Pancreas (tissue), 10 donors: Measurements from ENCODE around the gene ZNF415. TPM values are rescaled to one million over a fixed set of nuclear protein-coding genes. Genes with fewer than 3 reads are reported as not detected.
"Not testable (repeated sequence)": the region's sequence is repeated elsewhere in the genome, so short reads cannot be mapped to it uniquely, and the experiment has no call there.

ENCODE experiments used
- ATAC-seq, 4 donors: fragments of 200-7000 bp; cut with Tn5 transposase; one replicate each; pipeline versions ENCODE4 v1.8.0 to v1.9.1; 2020; ENCODE audit warnings: mild to moderate bottlenecking in 4 of 4, moderate library complexity in 4 of 4
- DNase-seq, 6 donors: peaks; one replicate each; pipeline ENCODE4 v3.0.0-alpha.2; 2020
- FAIRE-seq: peaks from 2 replicates; lab custom pipeline; 2012; peaks lifted over from hg19 to GRCh38; lab: Jason Lieb, UNC
- H3K27ac ChIP-seq, 4 donors: fragments of 200-600 bp; sonication (generic); 1 replicate in 3 of 4; 2 replicates in 1 of 4; pipeline versions ENCODE4 v1.5.0 to v1.8.0; 2020
- H3K27me3 ChIP-seq, 4 donors: fragments of 200-600 bp; one replicate each; pipeline ENCODE4 v1.8.0; 2021
- H3K36me3 ChIP-seq, 3 donors: fragments of 200-600 bp; sonication (generic) in 1 of 3; one replicate each; pipeline versions ENCODE4 v1.5.0 to v1.8.0; 2020 to 2021
- H3K4me1 ChIP-seq, 3 donors: fragments of 200-600 bp; one replicate each; pipeline ENCODE4 v1.8.0; 2021
- H3K4me3 ChIP-seq, 4 donors: fragments of 200-600 bp; sonication (generic) in 2 of 4; one replicate each; pipeline versions ENCODE4 v1.5.0 to v1.8.0; 2020 to 2021
- H3K9me3 ChIP-seq, 4 donors: fragments of 200-600 bp; one replicate each; pipeline ENCODE4 v1.8.0; 2021
- CTCF ChIP-seq, 4 donors: fragments of 200-600 bp; sonication (generic) in 3 of 4; IDR thresholded peaks; one replicate each; pipeline versions ENCODE4 v1.5.0 to v1.8.0; 2021; ENCODE audit warnings: antibody characterized with exemption in 4 of 4
- WGBS, 2 donors: extraction: QIAGEN DNeasy Blood & Tissue Kit; methylation state at CpG; one replicate each; pipeline ENCODE4 v1.1.7; 2013; 5-methylcytosine and 5-hydroxymethylcytosine counted together
- intact Hi-C, 3 donors: fragments of 100-400 bp; cut with DNase I; formaldehyde crosslinking; loops; one replicate each; pipeline versions ENCODE4 v1.11.1 to v1.14.2; 2022
- polyA plus RNA-seq, 2 donors: library from polyadenylated mRNA; stranded (reverse); fragments of 200-250 nt; gene quantifications; one replicate each; pipeline ENCODE4 v1.2.3, GENCODE V29; 2013
- total RNA-seq, 6 donors: library from RNA; stranded (reverse); fragmentation: NEBNext Ultra II Directional in 4 of 6; extraction: Animal tissue kit (Norgen Biotek cat#: 25700) in 4 of 6; gene quantifications; one replicate each; pipeline versions ENCODE4 v1.2.1 to v1.2.4, GENCODE V29; 2021 to 2023
- donor health status: healthy with polysubstance abuse.
- donor health status: DM: no; HTN: no; CAD: no; lungs with moderate emphysema.
- donor health status: DM: no; HTN: no; CAD: no.
- donor health status: control.
- donor health status: control.
- donor health status: Bipolar disorder and iron deficiency.
- donor health status: DM: yes; HTN: yes; CAD: no.
- donor health status: DM: no; HTN: no; CAD: no.
- donor health status: DM: no; HTN: no; CAD: no.
- donor health status: DM: yes; HTN: yes; CAD: no.

The ZNF415 gene
- total and polyA plus RNA-seq, 8 donors = 1.9 to 7.9 (median 4.7) TPM

GRCh38 chr19:53103234-53104203, 29.2 kb downstream of the ZNF415 start, which contains the start of gene ZNF160:
Gene ZNF160 (minus strand): TSS chr19:53103422. CDS start chr19:53086276, 17,146 bp downstream.
- intact Hi-C loops = no loop called here
- peak within 1 kb of the TSS; percentile 69 to 95 (median 78) for H3K27ac ChIP-seq
- H3K4me3 ChIP-seq = peak within 1 kb of the TSS; percentile 59 to 84 (median 66)
- peak; percentile 95 to 99 (median 98) for ATAC-seq
- peaks cover 0 to 6% (median under 1%) of the 10 kb centered on the region in 3 donors for H3K36me3 ChIP-seq
- peaks cover 5 to 14% (median 6%) of the 10 kb centered on the region in 3 donors for H3K4me1 ChIP-seq
- no peak for TF ChIP-seq CTCF (IDR thresholded peaks at IDR 0.05)
- H3K27me3 ChIP-seq = no peaks in the 10 kb centered on the region
- H3K9me3 ChIP-seq = no peaks in the 10 kb centered on the region
- WGBS, 2 donors = 2% methylated on average over 63 to 67 of the region's 67 CpGs
- peak; percentile 97 to 99 (median 98) for DNase-seq
- no peak for FAIRE-seq

GRCh38 chr19:53102756-53103233, 29.9 kb downstream of the ZNF415 start:
- intact Hi-C loops = no loop called here
- 0 to 1% methylated on average over 31 to 33 of the region's 33 CpGs for WGBS, 2 donors
- no peak for TF ChIP-seq CTCF (IDR thresholded peaks at IDR 0.05)

GRCh38 chr19:53102206-53102755, 30.4 kb downstream of the ZNF415 start:
- Histone ChIP-seq H3K27me3 (no peaks in the 10 kb centered on the region), H3K4me3 (peak overlapping the region; percentile 59 to 84 (median 66)), H3K36me3 (no peaks in the 10 kb centered on the region), H3K4me1 (peaks cover 5 to 14% (median 6%) of the 10 kb centered on the region in 3 donors), H3K27ac (peak overlapping the region in 3 of 4 donors; percentile 10 to 95 (median 77)), H3K9me3 (no peaks in the 10 kb centered on the region)
- DNase-seq = no peak
- no peak for ATAC-seq
- no peak for TF ChIP-seq CTCF (IDR thresholded peaks at IDR 0.05)
- no peak for FAIRE-seq
- intact Hi-C loops = no loop called here
- 25 to 32% methylated on average over 10 of the region's 10 CpGs for WGBS, 2 donors

More at GRCh38 chr19:53102756-53103233, 29.9 kb downstream of the ZNF415 start:
- H3K27me3 ChIP-seq = no peaks in the 10 kb centered on the region
- H3K4me3 ChIP-seq = peak overlapping the region; percentile 59 to 84 (median 66)
- ATAC-seq (peak; percentile 23 to 59 (median 44)), FAIRE-seq (no peak), DNase-seq (peak; percentile 12 to 70 (median 39))
- H3K4me1 ChIP-seq = peaks cover 5 to 14% (median 6%) of the 10 kb centered on the region in 3 donors
- H3K9me3 ChIP-seq = no peaks in the 10 kb centered on the region
- H3K36me3 ChIP-seq = no peaks in the 10 kb centered on the region
- H3K27ac ChIP-seq = peak overlapping the region; percentile 69 to 95 (median 78)

- Histone ChIP-seq H3K36me3 (no peaks in the 10 kb centered on the region), H3K9me3 (no peaks in the 10 kb centered on the region), H3K4me1 (peaks cover 5 to 14% (median 6%) of the 10 kb centered on the region in 3 donors), H3K27me3 (no peaks in the 10 kb centered on the region), H3K27ac (no peak overlapping the region), H3K4me3 (no peak overlapping the region)
- TF ChIP-seq CTCF (IDR thresholded peaks at IDR 0.05) = no peak
- no peak for DNase-seq
- intact Hi-C loops = no loop called here
- no peak for FAIRE-seq
- ATAC-seq = no peak
- WGBS, 2 donors = 8 to 29% methylated on average over 1 of the region's 1 CpG
Observed at GRCh38 chr19:53101518-53101917, 31.2 kb downstream of the ZNF415 start.

GRCh38 chr19:53098570-53098969, 34.1 kb downstream of the ZNF415 start:
- intact Hi-C loops = loop anchor here in 1 of 3 donors (2.0 kb wide), 1 partner anchor 30 kb away; no protein-coding TSS in a partner anchor
- not testable (repeated sequence) for H3K9me3 ChIP-seq, FAIRE-seq, H3K27ac ChIP-seq, ATAC-seq, DNase-seq, H3K36me3 ChIP-seq, H3K4me3 ChIP-seq, H3K27me3 ChIP-seq
- WGBS, 2 donors = 96 to 97% methylated on average over 14 of the region's 14 CpGs
- peaks cover 5 to 10% (median 6%) of the 10 kb centered on the region in 3 donors for H3K4me1 ChIP-seq

GRCh38 chr19:53096982-53097690, 35.6 kb downstream of the ZNF415 start:
- H3K4me3 ChIP-seq, intact Hi-C loops, DNase-seq, H3K27ac ChIP-seq, H3K36me3 ChIP-seq, H3K4me1 ChIP-seq, FAIRE-seq, H3K27me3 ChIP-seq, H3K9me3 ChIP-seq: not testable (repeated sequence)
- ATAC-seq = peak in 2 of 4 donors; percentile 50 to 88
- 62 to 74% methylated on average over 4 of the region's 10 CpGs for WGBS, 2 donors

- H3K27ac ChIP-seq, H3K4me1 ChIP-seq, H3K27me3 ChIP-seq, H3K36me3 ChIP-seq, intact Hi-C loops, DNase-seq, H3K9me3 ChIP-seq, H3K4me3 ChIP-seq, FAIRE-seq: not testable (repeated sequence)
- peak in 1 of 4 donors; percentile 15 for ATAC-seq
- 55 to 78% methylated on average over 4 of the region's 6 CpGs for WGBS, 2 donors
Observed at GRCh38 chr19:53096579-53096978, 36.1 kb downstream of the ZNF415 start.
